NCI-H1417 (cell line): ENCODE data around the gene FBXW2.

ENCODE experiments used
- DNase-seq, 3 experiments: peaks; one replicate each; lab custom pipeline; 2025; lab: John Stamatoyannopoulos, UW

FBXW2 gene

DNA sequence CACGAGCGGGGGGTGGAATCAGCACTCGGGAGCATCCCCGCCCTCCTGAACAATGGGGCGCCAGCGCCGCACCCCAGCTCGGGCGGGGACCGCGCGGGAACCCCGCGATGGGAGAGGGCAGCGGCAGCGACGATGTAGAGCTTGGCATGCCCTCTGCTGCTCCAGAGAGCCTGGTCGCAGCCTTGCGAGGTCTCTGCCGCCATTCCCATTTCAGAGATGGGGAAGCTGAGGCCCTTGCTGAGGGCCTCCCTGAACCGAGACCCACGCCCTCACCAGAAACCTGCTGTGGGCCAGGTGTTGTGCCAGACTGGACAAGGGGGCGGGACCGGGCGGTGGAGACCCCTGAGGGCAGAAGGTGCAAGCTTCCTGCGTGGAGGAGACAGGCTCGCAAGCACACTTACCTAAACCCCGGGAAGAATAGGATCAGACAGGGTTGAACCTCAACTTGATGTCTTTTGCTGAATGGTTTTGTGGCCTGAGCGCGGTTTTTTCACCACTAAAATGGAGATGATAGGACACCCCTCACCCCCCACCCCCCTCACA, 78.3 kb downstream of the FBXW2 start:
- peak in 2 of 3 experiments; percentile 84 to 90 for DNase-seq

DNA sequence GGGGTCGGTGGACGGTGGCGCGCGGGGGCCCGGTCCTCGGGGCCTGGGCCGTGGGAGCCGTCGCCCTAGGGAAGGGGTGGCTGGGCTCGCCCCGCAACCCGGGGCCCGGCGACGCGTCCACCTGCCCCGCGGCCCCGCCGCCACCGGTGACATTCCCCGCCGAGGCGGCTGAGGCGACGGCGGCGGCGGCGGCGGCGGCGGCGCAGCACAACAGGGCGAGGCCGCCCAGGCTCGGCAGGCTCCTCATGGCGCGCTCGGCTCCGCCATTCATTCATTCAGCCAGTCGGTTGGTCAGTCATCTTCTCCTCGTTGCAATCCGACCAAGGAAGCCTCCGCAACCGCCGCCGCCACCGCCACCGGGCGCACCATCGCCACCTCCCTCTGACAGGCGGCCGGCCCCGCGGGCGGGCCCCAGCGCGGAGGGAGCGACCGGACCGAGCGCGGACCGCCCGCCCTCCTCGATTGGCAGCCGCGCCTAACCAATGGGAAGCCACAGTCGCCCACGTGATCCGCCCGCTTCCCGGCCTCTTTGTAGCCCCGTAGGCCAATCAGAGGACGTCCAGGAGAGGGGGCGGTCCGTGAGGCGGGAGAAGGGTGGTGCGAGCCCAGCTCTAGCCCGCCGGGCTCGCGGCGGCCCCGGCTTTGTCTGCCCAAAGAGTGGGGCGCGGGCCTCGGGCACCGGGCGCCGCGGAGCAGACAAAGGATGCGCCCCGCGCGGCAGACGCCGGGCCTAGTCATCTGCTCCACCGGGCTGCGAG, 78.9 kb downstream of the FBXW2 start, which contains the start of gene MEGF9:
MEGF9 (minus strand) TSS at position 383 of the 758 bp plus-strand sequence; CDS start at position 271, 112 bp downstream.
- peak; percentile 88 to 99 (median 99) for DNase-seq

DNA sequence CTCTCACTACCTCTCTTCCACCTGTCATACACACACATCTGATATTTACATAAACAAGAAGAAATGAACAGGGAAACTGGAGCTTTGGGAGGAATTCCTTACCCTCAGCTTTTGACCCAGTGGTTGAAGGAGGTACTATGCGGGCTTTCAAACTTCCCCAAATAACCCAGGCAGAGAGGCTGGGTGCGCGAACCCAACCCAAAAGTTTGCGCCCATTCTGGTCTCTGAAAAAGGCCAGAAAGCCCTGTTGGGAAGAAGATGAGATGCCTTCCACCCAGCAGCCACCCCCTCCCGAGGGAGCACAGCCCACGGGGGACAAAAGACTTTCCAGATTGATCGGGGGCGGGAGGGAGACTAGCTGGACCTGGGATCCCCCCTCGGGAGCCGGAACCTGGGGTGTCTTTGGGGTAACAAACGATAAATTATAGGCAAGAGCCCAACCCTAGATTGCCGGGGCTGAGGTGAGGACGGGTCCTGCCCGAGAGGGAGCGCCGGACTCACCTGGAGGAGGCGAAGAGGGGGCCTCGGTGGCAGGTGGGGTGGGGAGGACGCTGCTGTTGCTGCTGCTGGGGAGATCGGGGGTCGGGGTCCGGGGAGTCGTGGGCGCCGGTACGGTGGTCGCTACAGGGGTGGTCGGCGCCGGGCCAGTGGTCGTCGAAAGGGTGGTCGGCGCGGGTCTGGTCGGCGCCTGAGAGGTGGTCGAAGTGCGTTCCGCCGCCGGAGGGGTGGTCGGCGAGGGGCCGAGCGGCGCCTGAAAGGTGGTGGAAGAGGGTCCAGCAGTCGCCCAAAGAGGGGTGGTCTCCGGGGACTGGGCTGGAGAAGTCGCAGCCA, 79.7 kb downstream of the FBXW2 start:
- DNase-seq: peak in 2 of 3 experiments; percentile 57 to 60

DNA sequence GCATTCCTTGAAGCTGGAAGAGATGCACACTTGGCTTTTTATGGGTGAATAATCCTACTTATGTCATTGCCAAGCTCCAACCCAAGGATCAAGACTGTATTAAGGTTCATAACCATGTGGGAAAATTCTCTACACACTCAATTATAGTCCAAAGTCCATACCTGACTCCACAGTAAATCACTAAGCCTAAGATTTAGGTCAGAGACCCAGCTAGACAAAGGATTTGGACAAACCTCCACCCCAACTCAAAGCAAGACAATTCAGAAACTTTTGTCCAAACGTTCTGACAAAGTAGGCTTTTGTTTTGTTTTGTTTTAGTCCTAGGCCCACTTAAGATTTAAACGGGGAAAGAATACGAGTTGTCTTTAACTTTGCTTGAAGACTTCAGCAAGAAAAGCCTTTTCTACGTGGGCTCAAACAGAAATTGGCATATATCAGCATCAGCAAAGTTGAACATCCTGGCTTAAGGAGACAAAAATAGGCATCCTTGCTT, 80.6 kb downstream of the FBXW2 start:
- peak in 1 of 3 experiments; percentile 55 for DNase-seq

DNA sequence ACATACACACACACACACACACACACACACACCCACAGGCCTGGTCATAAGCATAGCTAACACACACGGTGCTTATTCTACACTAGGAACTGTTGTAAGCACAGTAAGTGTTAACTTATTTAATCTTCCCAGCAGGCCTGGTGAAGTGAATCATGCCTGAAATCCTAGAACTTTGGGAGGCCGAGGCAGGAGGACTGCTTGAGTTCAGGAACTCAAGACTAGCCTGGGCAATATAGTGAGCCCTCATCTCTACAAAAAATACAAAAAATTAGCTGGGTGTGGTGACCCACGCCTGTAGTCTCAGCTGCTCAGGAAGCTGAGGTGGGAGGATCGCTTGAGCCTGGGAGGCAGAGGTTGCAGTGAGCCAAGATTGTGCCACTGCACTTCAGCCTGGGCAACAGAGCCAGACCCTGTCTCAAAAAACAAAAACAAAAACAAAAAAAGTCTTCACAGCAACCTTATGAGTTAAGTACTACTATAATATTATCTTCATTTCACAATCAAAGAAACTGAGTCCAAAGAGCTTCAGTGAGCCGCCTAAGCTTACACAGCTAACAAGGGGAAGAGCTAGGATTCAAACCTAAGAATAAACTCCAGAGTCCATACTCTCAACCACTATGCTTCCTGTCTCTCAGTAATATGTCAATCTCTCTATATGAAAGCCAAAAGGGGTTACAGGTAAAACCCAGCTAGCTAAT, 81.2 kb downstream of the FBXW2 start:
- DNase-seq: peak in 1 of 3 experiments; percentile 51

DNA sequence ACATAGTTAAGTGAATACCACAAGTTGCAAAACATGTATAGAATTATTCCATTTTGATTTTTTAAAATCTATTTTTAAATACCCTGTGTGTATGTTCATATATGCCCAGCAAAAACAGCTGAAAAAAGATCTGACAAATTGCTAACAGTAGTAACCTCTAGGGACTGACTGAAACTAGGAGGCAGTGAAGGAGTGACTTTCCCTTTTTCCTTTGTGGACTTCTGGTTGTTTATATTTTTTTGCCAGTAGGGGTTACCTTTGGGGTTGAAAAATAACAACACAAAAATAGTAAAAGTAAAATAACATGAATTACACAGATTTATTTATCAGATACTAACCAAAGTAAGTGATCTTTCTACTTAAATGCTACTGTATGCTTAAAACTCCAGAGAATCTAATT, 81.9 kb downstream of the FBXW2 start:
- DNase-seq: peak in 1 of 3 experiments; percentile 20

DNA sequence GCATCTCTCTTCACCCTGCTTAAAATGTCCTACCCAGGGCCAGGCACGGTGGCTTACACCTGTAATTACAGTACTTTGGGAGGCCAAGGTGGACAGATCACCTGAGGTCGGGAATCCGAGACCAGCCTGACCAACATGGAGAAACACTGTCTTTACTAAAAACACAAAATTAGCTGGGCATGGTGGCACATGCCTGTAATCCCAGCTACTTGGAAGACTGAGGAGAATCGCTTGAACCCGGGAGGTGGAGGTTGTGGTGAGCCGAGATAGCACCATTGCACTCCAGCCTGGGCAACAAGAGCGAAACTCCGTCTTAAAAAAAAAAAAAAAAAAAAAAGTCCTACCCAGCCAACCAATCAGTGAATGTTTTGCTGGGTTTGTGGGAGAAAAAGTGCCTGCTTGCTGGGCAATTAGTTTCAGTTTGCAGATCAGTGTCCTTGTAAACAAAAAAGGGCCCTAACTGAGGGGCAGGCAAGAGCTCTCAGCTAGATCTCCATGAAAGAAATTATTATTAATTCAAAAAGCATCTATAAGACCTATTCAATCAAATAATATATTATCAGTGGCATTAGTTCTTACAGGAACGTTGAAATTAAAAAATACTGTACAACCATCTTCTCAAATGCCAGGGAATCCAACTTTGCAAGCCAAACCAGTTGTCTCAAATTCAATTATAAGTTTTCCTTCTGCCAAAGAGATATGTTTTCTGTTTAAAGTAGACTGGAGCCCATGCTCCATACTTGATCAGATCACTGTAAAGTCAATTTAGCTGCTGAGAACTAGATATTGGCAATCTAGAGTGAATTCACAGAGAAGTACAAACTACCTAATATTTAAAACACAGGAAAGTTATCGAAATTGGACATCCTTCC, 82.9 kb downstream of the FBXW2 start:
- DNase-seq: peak in 1 of 3 experiments; percentile 62

DNA sequence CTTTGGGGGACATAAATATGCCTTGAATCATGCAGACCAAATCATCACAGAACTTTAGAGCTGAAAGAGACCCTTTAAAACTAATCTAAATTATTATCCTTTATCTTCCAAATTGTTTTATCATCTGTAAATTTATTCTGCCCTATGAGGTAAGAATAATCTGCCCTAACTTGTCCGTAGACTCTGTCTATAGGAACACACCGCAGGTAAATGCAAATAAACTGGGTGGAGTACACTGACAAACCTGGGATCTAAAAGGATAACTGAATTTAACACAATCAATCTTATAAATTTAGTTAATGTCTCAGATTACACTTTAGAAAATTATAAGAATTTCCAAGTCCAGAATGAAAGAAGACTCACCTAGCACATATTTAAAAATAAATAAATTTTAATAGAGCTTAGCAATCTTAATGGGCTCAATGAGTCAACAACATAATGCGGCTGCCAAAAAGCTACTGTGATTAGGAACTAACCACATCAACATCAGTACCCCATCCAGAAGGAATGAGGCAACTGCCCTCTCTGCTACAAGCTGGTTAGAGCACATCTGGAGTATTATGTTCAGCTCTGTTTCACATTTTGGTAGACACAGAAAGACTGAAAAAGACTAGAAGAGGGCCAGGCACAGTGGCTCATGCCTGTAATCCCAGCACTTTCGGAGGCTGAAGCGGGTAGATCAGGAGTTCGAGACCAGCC, 84.5 kb downstream of the FBXW2 start:
- peak in 1 of 3 experiments; percentile 34 for DNase-seq

DNA sequence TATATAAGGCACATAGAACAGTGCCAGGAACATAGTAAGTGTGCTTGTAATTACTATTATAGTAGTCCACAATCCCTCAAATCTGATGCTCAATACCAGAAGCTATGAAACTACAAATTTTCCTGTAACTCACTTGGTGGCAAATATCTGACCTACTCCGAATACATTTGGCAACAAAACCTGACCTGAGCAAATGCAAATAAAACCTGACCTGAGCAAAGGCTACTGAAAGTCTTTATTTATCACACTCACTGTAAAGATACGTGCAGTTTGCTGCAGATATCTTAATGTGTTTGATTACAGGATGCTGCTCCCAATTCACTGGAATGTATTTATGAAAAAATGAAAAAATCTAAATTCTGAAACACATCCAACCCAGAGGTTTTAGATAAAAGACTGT, 86.0 kb downstream of the FBXW2 start:
- no peak for DNase-seq
